Measurements from ENCODE around the gene KCNH3.

Gene KCNH3

GRCh38 chr12:49543914-49544815 lies 5.3 kb downstream of the KCNH3 start:
- no peaks in the 10 kb centered on the region for H3K36me3 ChIP-seq (ENCODE audit: low read depth)
- TF ChIP-seq CTCF (IDR thresholded peaks at IDR 0.05; ENCODE audit: poor library complexity, severe bottlenecking): no peak
- DNase-seq (ENCODE audit: low spot score): no peak
- H3K4me1 ChIP-seq (ENCODE audit: insufficient read depth, poor library complexity, severe bottlenecking): peaks cover 8% of the 10 kb centered on the region
- H3K4me3 ChIP-seq (ENCODE audit: severe bottlenecking): no peak overlapping the region
- H3K9me3 ChIP-seq (ENCODE audit: severe bottlenecking): no peaks in the 10 kb centered on the region
- peaks cover 7% of the 10 kb centered on the region for H3K27me3 ChIP-seq (ENCODE audit: insufficient read depth, poor library complexity, severe bottlenecking)
- H3K27ac ChIP-seq (ENCODE audit: poor library complexity, severe bottlenecking): no peak overlapping the region
- ATAC-seq (ENCODE audit: low read depth): no peak

DNA sequence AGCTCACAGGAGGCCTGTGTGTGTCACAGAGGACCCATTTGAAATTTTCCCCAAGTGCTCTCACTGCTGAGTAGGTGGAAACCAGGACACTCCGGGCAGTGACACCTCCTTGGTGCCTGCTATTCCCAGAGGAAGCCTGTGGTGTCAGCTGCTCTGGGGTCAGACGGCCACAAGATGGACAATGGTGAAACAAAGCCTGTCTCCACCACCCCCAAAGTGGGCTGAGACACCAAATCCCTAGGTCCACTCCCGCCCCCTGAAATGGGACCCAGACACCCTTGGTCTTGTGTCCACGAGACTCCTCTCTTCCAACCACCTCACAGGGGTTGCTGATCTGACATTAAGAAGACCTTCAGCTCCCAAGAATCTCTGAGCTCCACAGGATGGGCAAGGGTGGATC lies 7.0 kb downstream of the KCNH3 start:
- ATAC-seq (ENCODE audit: low read depth): no peak

DNA sequence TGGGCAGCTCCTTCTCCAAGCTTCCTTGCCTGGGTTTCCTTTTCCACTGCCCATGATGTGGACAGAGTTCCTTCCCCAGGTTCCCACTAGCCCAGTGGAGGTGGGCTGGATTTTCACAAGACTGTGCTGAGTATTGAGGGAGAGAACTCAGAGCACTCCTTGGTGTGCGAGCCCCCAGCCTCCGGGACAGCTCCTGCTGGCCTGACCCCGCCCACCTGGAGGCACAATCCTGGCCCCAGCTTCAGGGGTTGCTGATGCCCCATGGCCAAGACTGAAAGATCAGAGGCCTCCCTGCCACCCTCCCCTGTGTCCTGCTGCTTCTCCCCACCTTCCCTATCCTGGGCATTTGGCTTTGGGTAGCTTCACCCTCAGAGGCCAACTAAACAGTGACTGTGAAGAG lies 7.7 kb downstream of the KCNH3 start:
- Histone ChIP-seq H3K4me1 (ENCODE audit: insufficient read depth, poor library complexity, severe bottlenecking) (peaks cover 8% of the 10 kb centered on the region), H3K27ac (ENCODE audit: poor library complexity, severe bottlenecking) (no peak overlapping the region), H3K4me3 (ENCODE audit: severe bottlenecking) (no peak overlapping the region), H3K9me3 (ENCODE audit: severe bottlenecking) (no peaks in the 10 kb centered on the region), H3K27me3 (ENCODE audit: insufficient read depth, poor library complexity, severe bottlenecking) (no peaks in the 10 kb centered on the region), H3K36me3 (ENCODE audit: low read depth) (no peaks in the 10 kb centered on the region)
- DNase-seq (ENCODE audit: low spot score) (no peak), ATAC-seq (ENCODE audit: low read depth) (no peak)
- no peak for TF ChIP-seq CTCF (IDR thresholded peaks at IDR 0.05; ENCODE audit: poor library complexity, severe bottlenecking)

More for the DNA sequence above, 7.0 kb downstream of the KCNH3 start:
- TF ChIP-seq CTCF (IDR thresholded peaks at IDR 0.05; ENCODE audit: poor library complexity, severe bottlenecking): no peak
- H3K4me3 ChIP-seq (ENCODE audit: severe bottlenecking): no peak overlapping the region
- no peaks in the 10 kb centered on the region for H3K9me3 ChIP-seq (ENCODE audit: severe bottlenecking)
- peaks cover 8% of the 10 kb centered on the region for H3K4me1 ChIP-seq (ENCODE audit: insufficient read depth, poor library complexity, severe bottlenecking)
- no peaks in the 10 kb centered on the region for H3K36me3 ChIP-seq (ENCODE audit: low read depth)
- no peaks in the 10 kb centered on the region for H3K27me3 ChIP-seq (ENCODE audit: insufficient read depth, poor library complexity, severe bottlenecking)
- no peak overlapping the region for H3K27ac ChIP-seq (ENCODE audit: poor library complexity, severe bottlenecking)
- no peak for DNase-seq (ENCODE audit: low spot score)

- peak; percentile 83 for ATAC-seq (ENCODE audit: low read depth)
- H3K27me3 ChIP-seq (ENCODE audit: insufficient read depth, poor library complexity, severe bottlenecking): no peaks in the 10 kb centered on the region
- H3K4me1 ChIP-seq (ENCODE audit: insufficient read depth, poor library complexity, severe bottlenecking): peaks cover 8% of the 10 kb centered on the region
Observed at GRCh38 chr12:49547090-49547690, 8.4 kb downstream of the KCNH3 start.

More at GRCh38 chr12:49547090-49547690, 8.4 kb downstream of the KCNH3 start:
- Histone ChIP-seq H3K9me3 (ENCODE audit: severe bottlenecking) (no peaks in the 10 kb centered on the region), H3K36me3 (ENCODE audit: low read depth) (no peaks in the 10 kb centered on the region), H3K4me3 (ENCODE audit: severe bottlenecking) (no peak overlapping the region), H3K27ac (ENCODE audit: poor library complexity, severe bottlenecking) (no peak overlapping the region)
- TF ChIP-seq CTCF (IDR thresholded peaks at IDR 0.05; ENCODE audit: poor library complexity, severe bottlenecking): no peak
- DNase-seq (ENCODE audit: low spot score): no peak

All from RWPE2 (cell line).